NCI-H2029 (cell line): ENCODE data around the gene MUSTN1.

Experiments
- DNase-seq: peaks from one replicate; lab custom pipeline; 2025; lab: John Stamatoyannopoulos, UW

Gene MUSTN1

DNA sequence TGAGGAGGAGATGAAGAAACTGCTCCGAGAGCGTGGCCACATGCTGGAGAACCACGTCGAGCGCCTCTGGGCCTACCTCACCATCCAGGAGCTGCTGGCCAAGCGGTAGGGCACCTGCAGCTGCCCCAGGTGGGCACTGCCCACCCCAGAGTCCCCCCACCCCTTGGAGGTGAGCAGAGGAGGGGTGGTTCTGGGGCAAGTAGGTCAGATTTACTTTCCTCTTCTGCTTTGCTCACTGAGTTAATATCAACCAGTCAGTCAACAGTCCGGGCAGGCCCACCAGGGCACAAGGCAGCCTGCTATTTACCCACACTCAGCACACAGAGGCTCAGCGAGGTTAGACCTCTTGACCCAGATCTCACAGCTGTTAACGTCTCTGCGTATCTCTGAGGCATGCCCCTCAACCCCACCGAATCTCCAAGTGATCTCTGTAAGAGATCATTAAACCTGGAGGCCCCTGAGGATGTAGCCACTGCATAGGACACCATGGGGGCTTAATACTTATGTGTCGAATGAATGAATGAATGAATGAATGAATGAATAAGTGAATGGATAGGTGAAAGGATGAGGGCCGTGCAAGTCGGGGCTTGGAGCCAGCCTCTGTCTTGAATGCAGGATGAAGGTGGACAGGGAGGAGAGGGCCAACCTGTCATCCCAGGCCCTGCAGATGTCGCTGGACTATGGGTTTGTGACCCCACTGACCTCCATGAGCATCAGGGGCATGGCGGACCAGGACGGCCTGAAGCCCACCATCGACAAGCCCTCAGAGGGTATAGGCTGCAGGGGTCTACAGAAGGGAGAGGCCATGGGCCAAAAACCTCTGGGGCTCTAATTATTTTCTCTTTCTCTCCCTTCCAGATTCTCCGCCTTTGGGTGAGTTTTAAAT, 48.2 kb downstream of the MUSTN1 start:
- no peak for DNase-seq

- no peak for DNase-seq
These were observed 49.8 kb downstream of the MUSTN1 start for GRCh38 chr3:52784931-52785590.

DNA sequence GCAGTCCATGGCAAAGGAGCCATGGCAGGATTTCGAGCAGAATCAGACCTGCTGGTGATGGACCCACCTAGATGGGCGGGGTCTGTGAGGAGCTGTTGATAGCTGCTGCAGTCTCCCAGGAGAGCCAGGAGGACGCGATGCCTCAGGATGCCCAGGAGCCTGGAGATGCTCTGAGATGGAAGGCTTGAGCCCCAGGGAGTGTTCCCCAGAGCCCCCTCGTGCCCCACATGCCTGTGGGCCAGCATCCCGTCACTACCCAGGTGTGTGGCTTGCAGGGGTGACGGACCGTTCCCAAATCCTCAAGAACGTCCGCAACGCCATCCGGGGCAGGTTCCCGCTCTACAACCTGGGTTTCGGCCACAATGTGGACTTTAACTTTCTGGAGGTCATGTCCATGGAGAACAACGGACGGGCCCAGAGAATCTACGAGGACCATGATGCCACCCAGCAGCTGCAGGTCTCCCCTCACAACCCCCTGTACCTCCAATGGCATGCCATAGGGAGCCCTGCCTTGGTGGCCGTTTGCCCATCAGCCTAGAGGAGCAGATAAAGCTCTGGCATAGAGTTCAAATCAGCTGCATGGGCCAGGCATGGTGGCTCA, 50.7 kb downstream of the MUSTN1 start:
- DNase-seq: no peak

- no peak for DNase-seq
These were observed 51.6 kb downstream of the MUSTN1 start for GRCh38 chr3:52783211-52783555.
